DND-41 (cell line): Measurements from ENCODE around the gene SLC1A2.

Experiments
- ATAC-seq: fragments of 200-7000 bp; cut with Tn5 transposase; 3 replicates; pipeline ENCODE4 v1.9.1; 2021; ENCODE audit warnings: low read depth; ENCODE audit not compliant: insufficient read depth
- DNase-seq: peaks from one replicate; pipeline ENCODE4 v3.0.0-alpha.2; 2020
- H2AFZ ChIP-seq: 2 replicates; pipeline ENCODE4 v1.6.0; 2012; ENCODE audit warnings: low read depth, low read length
- H3K27ac ChIP-seq: 2 replicates; pipeline ENCODE4 v1.5.1; 2012; ENCODE audit warnings: low read length, inconsistent platforms
- H3K27me3 ChIP-seq: fragments of 200-600 bp; sonication (generic); 2 replicates; pipeline ENCODE4 v1.6.0; 2012; ENCODE audit warnings: low read length, mild to moderate bottlenecking, inconsistent platforms; ENCODE audit not compliant: insufficient read depth, poor library complexity
- H3K36me3 ChIP-seq: 2 replicates; pipeline ENCODE4 v1.5.1; 2012; ENCODE audit warnings: low read length, inconsistent platforms; ENCODE audit not compliant: insufficient read depth
- H3K4me1 ChIP-seq: 2 replicates; pipeline ENCODE4 v1.5.1; 2012; ENCODE audit warnings: mild to moderate bottlenecking, low read length; ENCODE audit not compliant: insufficient read depth
- H3K4me2 ChIP-seq: 2 replicates; pipeline ENCODE4 v1.6.0; 2012; ENCODE audit warnings: mild to moderate bottlenecking, moderate library complexity, low read length, inconsistent platforms; ENCODE audit not compliant: insufficient read depth
- H3K4me3 ChIP-seq, 2 experiments: fragments of 200-600 bp in 1 of 2; shearing (Covaris generic) in 1 of 2; 2 replicates each; pipeline ENCODE4 v1.5.1; 2012 to 2016; ENCODE audit warnings: inconsistent platforms in 2 of 2, low read length in 2 of 2, mild to moderate bottlenecking in 2 of 2, low read depth in 1 of 2, moderate library complexity in 1 of 2
- H3K79me2 ChIP-seq: 2 replicates; pipeline ENCODE4 v1.6.0; 2012; ENCODE audit warnings: low read length, inconsistent platforms; ENCODE audit not compliant: insufficient read depth
- H3K9ac ChIP-seq: 2 replicates; pipeline ENCODE4 v1.6.0; 2012; ENCODE audit warnings: low read depth, mild to moderate bottlenecking, inconsistent platforms, low read length, moderate library complexity
- H3K9me3 ChIP-seq: 2 replicates; pipeline ENCODE4 v1.5.1; 2012; ENCODE audit warnings: low read length, moderate library complexity, mild to moderate bottlenecking, inconsistent platforms; ENCODE audit not compliant: insufficient read depth, severe bottlenecking
- H4K20me1 ChIP-seq: 2 replicates; pipeline ENCODE4 v1.6.0; 2012; ENCODE audit warnings: low read length; ENCODE audit not compliant: insufficient read depth
- EZH2 ChIP-seq: IDR thresholded peaks from 3 replicates; pipeline ENCODE4 v1.6.1; 2012; ENCODE audit warnings: borderline replicate concordance, low read depth, mild to moderate bottlenecking, moderate library complexity, low read length, inconsistent platforms; ENCODE audit not compliant: severe bottlenecking
- TF ChIP-seq, protein P1 (sequence below): IDR thresholded peaks from 2 replicates; pipeline ENCODE4 v1.5.1; 2012; ENCODE audit warnings: borderline replicate concordance, low read length, moderate library complexity, mild to moderate bottlenecking; ENCODE audit not compliant: poor library complexity, severe bottlenecking; ENCODE audit errors: extremely low read depth

SLC1A2 gene

GRCh38 chr11:35322318-35322979 lies 96.9 kb downstream of the SLC1A2 start:
- H3K27me3 ChIP-seq, result no peaks in the 10 kb centered on the region
- no peaks in the 10 kb centered on the region for H3K9me3 ChIP-seq
- H4K20me1 ChIP-seq, result no peaks in the 10 kb centered on the region
- ATAC-seq, result no peak
- H3K4me3 ChIP-seq, result no peak overlapping the region
- H3K4me1 ChIP-seq, result no peaks in the 10 kb centered on the region
- TF ChIP-seq, protein P1, sequence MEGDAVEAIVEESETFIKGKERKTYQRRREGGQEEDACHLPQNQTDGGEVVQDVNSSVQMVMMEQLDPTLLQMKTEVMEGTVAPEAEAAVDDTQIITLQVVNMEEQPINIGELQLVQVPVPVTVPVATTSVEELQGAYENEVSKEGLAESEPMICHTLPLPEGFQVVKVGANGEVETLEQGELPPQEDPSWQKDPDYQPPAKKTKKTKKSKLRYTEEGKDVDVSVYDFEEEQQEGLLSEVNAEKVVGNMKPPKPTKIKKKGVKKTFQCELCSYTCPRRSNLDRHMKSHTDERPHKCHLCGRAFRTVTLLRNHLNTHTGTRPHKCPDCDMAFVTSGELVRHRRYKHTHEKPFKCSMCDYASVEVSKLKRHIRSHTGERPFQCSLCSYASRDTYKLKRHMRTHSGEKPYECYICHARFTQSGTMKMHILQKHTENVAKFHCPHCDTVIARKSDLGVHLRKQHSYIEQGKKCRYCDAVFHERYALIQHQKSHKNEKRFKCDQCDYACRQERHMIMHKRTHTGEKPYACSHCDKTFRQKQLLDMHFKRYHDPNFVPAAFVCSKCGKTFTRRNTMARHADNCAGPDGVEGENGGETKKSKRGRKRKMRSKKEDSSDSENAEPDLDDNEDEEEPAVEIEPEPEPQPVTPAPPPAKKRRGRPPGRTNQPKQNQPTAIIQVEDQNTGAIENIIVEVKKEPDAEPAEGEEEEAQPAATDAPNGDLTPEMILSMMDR, result no peak
- TF ChIP-seq EZH2, result no peak
- H3K27ac ChIP-seq, result no peak overlapping the region
- H3K79me2 ChIP-seq, result no peaks in the 10 kb centered on the region
- no peak overlapping the region for H3K9ac ChIP-seq
- H3K36me3 ChIP-seq, result no peaks in the 10 kb centered on the region
- no peak overlapping the region for H2AFZ ChIP-seq
- H3K4me2 ChIP-seq, result no peak overlapping the region
- no peak for DNase-seq

DNA sequence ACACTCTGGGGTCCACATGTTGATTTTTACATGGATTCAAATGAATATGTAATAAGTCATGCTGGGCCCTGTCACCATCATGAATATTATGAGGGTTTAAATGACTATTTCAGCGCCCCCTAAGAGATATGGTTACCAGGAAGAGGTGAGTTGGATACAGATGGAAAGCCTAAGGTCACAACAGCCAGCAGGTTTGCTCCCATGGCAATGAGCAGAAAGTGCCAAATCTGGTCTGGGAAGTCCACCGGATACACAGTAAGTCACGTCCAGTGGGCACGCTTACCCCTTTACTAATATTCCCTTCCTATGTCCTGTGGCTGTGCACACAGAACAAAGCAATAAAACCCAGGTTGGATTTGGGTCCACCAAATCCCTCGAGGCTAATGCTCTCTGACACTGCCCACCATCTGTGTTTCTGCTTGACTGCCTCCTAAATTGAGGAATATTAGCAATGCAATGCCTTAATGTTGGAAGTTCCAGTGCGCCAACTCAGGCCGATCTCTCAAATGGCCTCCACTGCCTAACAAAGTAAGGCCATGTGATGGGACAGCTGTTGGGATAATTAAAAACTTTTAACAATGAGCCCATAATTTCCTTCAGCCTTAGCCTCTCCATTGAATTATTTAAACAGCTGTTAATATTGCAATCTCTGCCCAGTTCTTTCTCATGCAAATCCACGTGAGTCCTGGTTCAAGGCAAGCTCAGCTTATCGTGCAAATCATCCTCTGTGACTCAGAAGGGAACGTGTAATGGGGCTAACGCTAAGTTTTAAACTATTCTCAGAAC lies 97.6 kb downstream of the SLC1A2 start:
- Histone ChIP-seq H3K4me1 (no peaks in the 10 kb centered on the region), H2AFZ (no peak overlapping the region), H3K27ac (no peak overlapping the region), H3K9ac (no peak overlapping the region), H3K4me3 (no peak overlapping the region), H4K20me1 (no peaks in the 10 kb centered on the region), H3K27me3 (no peaks in the 10 kb centered on the region), H3K36me3 (no peaks in the 10 kb centered on the region), H3K79me2 (no peaks in the 10 kb centered on the region), H3K9me3 (no peaks in the 10 kb centered on the region), H3K4me2 (no peak overlapping the region)
- ATAC-seq (no peak), DNase-seq (no peak)
- TF ChIP-seq EZH2, result no peak
- TF ChIP-seq, protein P1, result no peak

GRCh38 chr11:35321111-35321510 lies 98.2 kb downstream of the SLC1A2 start:
- Histone ChIP-seq H3K36me3 (no peaks in the 10 kb centered on the region), H3K27ac (no peak overlapping the region), H3K4me1 (no peaks in the 10 kb centered on the region), H4K20me1 (no peaks in the 10 kb centered on the region), H3K27me3 (no peaks in the 10 kb centered on the region), H3K9me3 (no peaks in the 10 kb centered on the region), H3K79me2 (no peaks in the 10 kb centered on the region), H2AFZ (no peak overlapping the region), H3K4me3 (no peak overlapping the region), H3K4me2 (no peak overlapping the region), H3K9ac (no peak overlapping the region)
- TF ChIP-seq EZH2, result no peak
- TF ChIP-seq, protein P1, result no peak
- ATAC-seq (no peak), DNase-seq (peak; percentile 11)
